K562 (cell line): ENCODE results near the gene ARSD. TPM values are rescaled to one million over a fixed set of nuclear protein-coding genes. Genes with fewer than 3 reads are reported as not detected.

ENCODE experiments used
- ATAC-seq: fragments of 200-7000 bp; cut with Tn5 transposase; 3 replicates; pipeline ENCODE4 v1.9.1; 2020; ENCODE audit warnings: moderate library complexity
- BruUV-seq: library from RNA; stranded (reverse); fragments of 400-500 nt; replicated peaks from 2 replicates; lab custom pipeline; 2021; lab: Mats Ljungman, UMichigan
- CTCF ChIA-PET: fragments of 300-600 bp; formaldehyde crosslinking; extraction: SDS; loops from one replicate; lab custom pipeline; 2021; ENCODE audit warnings: low intra/inter-chr PET ratio; lab: Yijun Ruan, JAX
- POLR2A ChIA-PET: fragments of 300-600, 350-650 bp; sonication (Branson Sonifier 250); formaldehyde crosslinking; extraction: SDS; loops from one replicate; lab custom pipeline; 2021; ENCODE audit warnings: antibody characterized with exemption, inconsistent platforms; lab: Yijun Ruan, JAX
- DNase-seq, 4 experiments: peaks; one replicate each; pipeline versions ENCODE4 v3.0.0 to v3.0.0-alpha.2; 2011 to 2018; ENCODE audit warnings: low spot score in 3 of 4, mixed read lengths in 3 of 4; ENCODE audit errors: extremely low read depth in 1 of 4
- FAIRE-seq: peaks from 2 replicates; lab custom pipeline; 2011; peaks lifted over from hg19 to GRCh38; lab: Jason Lieb, UNC
- H2AFZ ChIP-seq: 2 replicates; pipeline ENCODE4 v1.6.0; 2011; ENCODE audit warnings: low read depth, low read length, control low read depth, inconsistent platforms
- H3K27ac ChIP-seq: fragments of 200-600 bp; 3 replicates; pipeline ENCODE4 v1.8.0; 2011; ENCODE audit warnings: low read depth, mild to moderate bottlenecking, control low read depth, inconsistent platforms, low read length, moderate library complexity, mixed read lengths; ENCODE audit errors: extremely low read depth
- H3K27me3 ChIP-seq, 2 experiments: fragments of 300-600 bp in 1 of 2; 2 replicates in 1 of 2; 3 replicates in 1 of 2; pipeline versions ENCODE4 v1.6.0 to v1.8.0; 2011; ENCODE audit warnings: inconsistent platforms in 2 of 2, low read length in 2 of 2, mild to moderate bottlenecking in 1 of 2, mixed read lengths in 1 of 2, moderate library complexity in 1 of 2; ENCODE audit not compliant: control insufficient read depth in 2 of 2, insufficient read depth in 2 of 2
- H3K36me3 ChIP-seq: fragments of 300-600 bp; 3 replicates; pipeline ENCODE4 v1.8.0; 2011; ENCODE audit warnings: mild to moderate bottlenecking, low read length, inconsistent platforms; ENCODE audit not compliant: control insufficient read depth, insufficient read depth
- H3K4me1 ChIP-seq, 2 experiments: fragments of 200-600 bp in 1 of 2; replicated peaks in 1 of 2; 2 replicates in 1 of 2; 3 replicates in 1 of 2; pipeline versions ENCODE4 v1.5.1 to v1.8.0; 2011; ENCODE audit warnings: inconsistent platforms in 2 of 2, low read length in 2 of 2, mild to moderate bottlenecking in 1 of 2, mixed read lengths in 1 of 2, moderate library complexity in 1 of 2; ENCODE audit not compliant: control insufficient read depth in 2 of 2, insufficient read depth in 2 of 2
- H3K4me2 ChIP-seq: 2 replicates; pipeline ENCODE4 v1.6.1; 2011; ENCODE audit warnings: low read length, control low read depth, inconsistent platforms, mixed read lengths; ENCODE audit not compliant: insufficient read depth
- H3K4me3 ChIP-seq: fragments of 200-600 bp; sonication (generic), shearing (Covaris generic); 2 replicates; pipeline ENCODE4 v1.5.1; 2016; ENCODE audit warnings: control low read depth, inconsistent platforms
- H3K79me2 ChIP-seq: fragments of 200-600 bp; 3 replicates; pipeline ENCODE4 v1.8.0; 2011; ENCODE audit warnings: low read length, inconsistent platforms; ENCODE audit not compliant: control insufficient read depth, insufficient read depth
- H3K9ac ChIP-seq, 2 experiments: 2 replicates each; pipeline versions ENCODE4 v1.6.0 to v1.6.1; 2011; ENCODE audit warnings: low read depth in 2 of 2, low read length in 2 of 2, control low read depth in 1 of 2, inconsistent platforms in 1 of 2, mild to moderate bottlenecking in 1 of 2, mixed read lengths in 1 of 2; ENCODE audit not compliant: insufficient read depth in 1 of 2
- H3K9me1 ChIP-seq: one replicate; pipeline ENCODE4 v1.6.0; 2011; ENCODE audit warnings: inconsistent platforms, mild to moderate bottlenecking, low read length, moderate library complexity; ENCODE audit not compliant: control insufficient read depth, insufficient read depth
- H3K9me3 ChIP-seq: replicated peaks from 2 replicates; pipeline ENCODE4 v1.5.1; 2011; ENCODE audit warnings: low read depth, low read length, inconsistent platforms; ENCODE audit not compliant: control insufficient read depth, insufficient read depth
- H4K20me1 ChIP-seq: replicated peaks from 2 replicates; pipeline ENCODE4 v1.6.1; 2011; ENCODE audit warnings: low read length, inconsistent platforms, mixed read lengths; ENCODE audit not compliant: control insufficient read depth, insufficient read depth
- DPF2 ChIP-seq: fragments of 450-650 bp; IDR thresholded peaks from 2 replicates; pipeline ENCODE4 v1.6.1; 2016
- E2F8 ChIP-seq: fragments of 450-650 bp; IDR thresholded peaks from 2 replicates; pipeline ENCODE4 v1.7.1; 2018; ENCODE audit warnings: mild to moderate bottlenecking, low read depth; ENCODE audit not compliant: partially characterized antibody
- HMBOX1 ChIP-seq: sonication (generic); IDR thresholded peaks from 2 replicates; pipeline ENCODE4 v1.6.1; 2016
- HMGN3 ChIP-seq: IDR thresholded peaks from 2 replicates; pipeline ENCODE4 v1.6.1; 2011; ENCODE audit warnings: borderline replicate concordance, low read depth, mild to moderate bottlenecking, mixed read lengths, low read length; ENCODE audit not compliant: insufficient read length; ENCODE audit errors: extremely low read depth
- L3MBTL2 ChIP-seq: fragments of 450-650 bp; IDR thresholded peaks from 2 replicates; pipeline ENCODE4 v1.6.1; 2016; ENCODE audit warnings: mild to moderate bottlenecking, moderate library complexity
- NCOA6 ChIP-seq: fragments of 450-650 bp; IDR thresholded peaks from 2 replicates; pipeline ENCODE4 v1.6.1; 2017; ENCODE audit warnings: mild to moderate bottlenecking
- POU5F1 ChIP-seq: fragments of 150-350 bp; IDR thresholded peaks from 2 replicates; pipeline ENCODE4 v1.6.1; 2014; ENCODE audit warnings: borderline replicate concordance, low read length, low read depth, mild to moderate bottlenecking; ENCODE audit not compliant: partially characterized antibody
- RAD21 ChIP-seq, 2 experiments: fragments of 250-450 bp in 1 of 2; fragments of 450-650 bp in 1 of 2; sonication (Bioruptor Pico) in 1 of 2; formaldehyde crosslinking in 1 of 2; IDR thresholded peaks in 1 of 2; conservative IDR thresholded peaks in 1 of 2; 2 replicates each; pipeline versions ENCODE4 v1.4.0 to v1.8.0; 2020 to 2022; ENCODE audit warnings: mild to moderate bottlenecking in 2 of 2, moderate library complexity in 1 of 2
- SRF ChIP-seq, 2 experiments: fragments of 250-450, 450-650 bp in 1 of 2; sonication (Bioruptor Pico) in 1 of 2; sonication (generic) in 1 of 2; formaldehyde crosslinking; IDR thresholded peaks; 2 replicates each; pipeline versions ENCODE4 v1.5.0 to v1.5.1; 2020 to 2022; ENCODE audit warnings: mild to moderate bottlenecking in 1 of 2, missing genetic modification reagents in 1 of 2
- UBTF ChIP-seq, 2 experiments: IDR thresholded peaks; 2 replicates each; pipeline ENCODE4 v1.6.1; 2012; ENCODE audit warnings: improper control_type of control experiment in 2 of 2, low read depth in 2 of 2, low read length in 2 of 2, borderline replicate concordance in 1 of 2
- ZFP36 ChIP-seq: fragments of 150-350 bp; IDR thresholded peaks from 2 replicates; pipeline ENCODE4 v1.6.1; 2018; ENCODE audit warnings: low read length, low read depth; ENCODE audit not compliant: partially characterized antibody
- ZNF121 ChIP-seq: sonication (generic); formaldehyde crosslinking; conservative IDR thresholded peaks from 2 replicates; pipeline ENCODE4 v1.8.0; 2022; ENCODE audit warnings: missing genetic modification reagents
- ZNF76 ChIP-seq: fragments of 250-450 bp; sonication (Bioruptor Pico); IDR thresholded peaks from 2 replicates; pipeline ENCODE4 v1.4.0; 2020; ENCODE audit warnings: mild to moderate bottlenecking, moderate library complexity, borderline replicate concordance
- WGBS: fragments of 100-300 bp; shearing (Covaris generic); methylation state at CpG from one replicate; pipeline ENCODE4 v1.1.6; 2016; ENCODE audit warnings: low coverage, mixed read lengths; ENCODE audit not compliant: insufficient coverage; ENCODE audit errors: missing lambda C conversion rate; 5-methylcytosine and 5-hydroxymethylcytosine counted together
- in situ Hi-C: fragments of 300-500 bp; cut with MboI; formaldehyde crosslinking; loops from 4 replicates; pipeline ENCODE4 v1.15.0; 2018; ENCODE audit warnings: inconsistent platforms, mixed read lengths
- intact Hi-C: fragments of 100-400 bp; cut with micrococcal nuclease; formaldehyde crosslinking; loops from 2 replicates; pipeline ENCODE4 v1.14.2; 2022
- polyA plus RNA-seq, 8 experiments: library from polyadenylated mRNA; depleted of rRNA in 4 of 8; stranded (reverse) in 5 of 8; unstranded in 3 of 8; fragments of >200 nt; fragmentation: Nextera tagmentation in 2 of 8; fragmentation: Illumina TruSeq in 1 of 8; extraction: Ambion mirVana in 2 of 8; extraction: Trizol in 1 of 8; gene quantifications; 2 replicates each; pipeline versions ENCODE4 v1.2.1 to v1.2.3, GENCODE V29; 2011 to 2014; ENCODE audit warnings: inconsistent platforms in 1 of 8, missing spikeins in 1 of 8
- total RNA-seq, 7 experiments: library from RNA; depleted of rRNA in 6 of 7; stranded (reverse); fragments of >200 nt in 6 of 7; fragmentation: Illumina TruSeq in 2 of 7; extraction: Trizol in 2 of 7; gene quantifications; 2 replicates each; pipeline versions ENCODE4 v1.2.1 to v1.2.3, GENCODE V29; 2011 to 2021; ENCODE audit warnings: low replicate concordance in 1 of 7

Gene ARSD
- total and polyA plus RNA-seq, 9 of the 15 experiments (the other 6 are each of a cell fraction or from before 2014, with no cell fraction given), result 0.05 to 0.23 (median 0.09) TPM; not detected in 1

- POLR2A ChIA-PET, result no interaction called here
- no peaks in the 10 kb centered on the region for H4K20me1 ChIP-seq
- H3K79me2 ChIP-seq, result no peaks in the 10 kb centered on the region
- H3K9me3 ChIP-seq, result peaks cover 2% of the 10 kb centered on the region; the same call in 1 of the 2 replicates
- no peak overlapping the region for H2AFZ ChIP-seq
- peaks cover 0 to 5% of the 10 kb centered on the region in 2 experiments; a peak in 1 of 5 replicates for H3K4me1 ChIP-seq
- no peaks in the 10 kb centered on the region for H3K9me1 ChIP-seq
- WGBS, result 53% methylated on average over 5 of the region's 7 CpGs
- H3K9ac ChIP-seq, result no peak overlapping the region; a peak in 1 of 4 replicates
- DNase-seq (no peak), FAIRE-seq (no peak), ATAC-seq (no peak)
- H3K27me3 ChIP-seq, result no peaks in the 10 kb centered on the region
- no peaks in the 10 kb centered on the region; the same call in 2 of the 3 replicates for H3K36me3 ChIP-seq
- BruUV-seq, result no TSS peak
- no peak overlapping the region for H3K4me2 ChIP-seq
- CTCF ChIA-PET, result no interaction called here
- no peak overlapping the region for H3K4me3 ChIP-seq
- in situ Hi-C loops (no loop called here), intact Hi-C loops (no loop called here)
- H3K27ac ChIP-seq, result no peak overlapping the region
- TF ChIP-seq NCOA6 (no peak), ZNF76 (CRISPR knock-in tag) (no peak), SRF (CRISPR knock-in tag; IDR thresholded peaks at IDR 0.05) (no peak), UBTF (IDR thresholded peaks at IDR 0.05; ENCODE audit: borderline replicate concordance in 1 of 2, low read depth in 2 of 2, low read length in 2 of 2) (no peak), E2F8 (no peak), HMBOX1 (no peak), HMGN3 (no peak), POU5F1 (no peak), ZNF121 (CRISPR knock-in tag) (no peak), RAD21 (CRISPR knock-in tag; conservative IDR thresholded peaks at IDR 0.05 in 1 of 2, IDR thresholded peaks at IDR 0.05 in 1 of 2) (no peak), ZFP36 (no peak), L3MBTL2 (no peak), DPF2 (no peak)
Observed at GRCh38 chrX:2867206-2867605, 61.9 kb downstream of the ARSD start.
